Suppressor macrophage (primary cell): ENCODE measurements around the gene CAMSAP1.

ENCODE experiments used
- DNase-seq, 4 experiments: peaks; one replicate each; pipeline ENCODE4 v3.0.0-alpha.2; 2020 to 2022

The CAMSAP1 gene

DNA sequence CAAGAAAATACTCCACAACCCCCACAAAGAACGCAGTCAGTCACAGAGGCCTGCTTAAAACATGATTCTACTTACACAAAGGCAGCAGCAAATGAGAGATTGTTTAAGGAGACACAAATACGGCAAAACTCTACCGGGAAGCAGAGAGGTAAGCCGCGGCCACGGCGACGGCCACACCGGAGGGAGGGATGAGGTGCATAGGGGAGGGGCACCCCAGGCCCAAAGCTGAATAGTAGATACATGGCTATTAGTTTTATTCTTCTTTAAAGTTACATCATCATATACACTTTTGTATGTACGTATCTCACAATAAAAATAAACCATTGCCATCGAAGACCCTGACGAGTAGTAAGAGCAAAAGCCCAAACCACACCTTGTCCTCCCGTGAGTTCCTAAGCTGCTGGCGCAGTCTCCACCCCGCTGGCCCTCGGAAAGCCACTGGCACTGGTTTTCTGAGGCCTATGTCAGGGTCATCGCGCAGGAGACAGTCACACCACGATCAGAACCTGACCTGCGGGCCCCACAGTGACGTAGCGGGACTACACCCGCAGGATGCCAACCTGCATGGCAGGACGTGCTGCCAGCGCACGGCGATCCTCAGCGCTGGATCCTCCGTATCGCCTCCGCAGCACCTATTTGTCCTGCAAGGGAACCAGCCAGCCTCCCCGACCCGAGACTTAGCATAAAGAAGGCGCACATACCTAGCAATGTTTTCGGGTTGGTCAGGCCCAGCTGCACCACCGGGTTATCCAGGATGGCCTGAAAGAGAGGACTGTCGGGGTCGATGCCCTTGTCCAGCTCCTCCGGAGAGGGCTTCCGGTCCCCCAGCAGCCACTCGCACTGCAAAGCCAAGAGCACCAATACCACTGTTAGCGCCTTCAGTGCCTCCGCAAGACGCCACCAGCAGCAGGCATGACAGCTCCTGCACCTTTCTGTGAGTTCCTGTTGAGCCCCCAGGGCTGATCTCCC, 30.5 kb upstream of the CAMSAP1 start:
- no peak for DNase-seq

DNA sequence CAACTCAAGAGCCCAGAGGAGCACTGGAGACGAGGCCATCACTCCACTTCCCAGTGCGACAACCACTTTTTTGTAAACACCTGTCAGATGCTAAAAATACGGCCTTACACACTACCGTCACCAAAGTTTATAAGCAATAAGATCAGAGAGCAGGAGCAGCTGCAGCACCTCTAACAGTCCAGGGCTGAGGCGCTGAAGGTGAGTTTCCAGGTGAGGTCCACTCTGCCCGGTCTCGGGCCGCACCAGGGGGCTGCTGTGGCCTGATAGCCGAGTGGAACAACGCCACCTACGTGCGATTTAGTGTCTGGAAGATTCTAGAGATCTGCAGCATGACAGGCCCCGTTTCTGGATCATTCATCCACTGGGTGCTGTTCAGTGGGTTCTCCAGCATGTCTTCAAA, 25.8 kb upstream of the CAMSAP1 start:
- no peak for DNase-seq

DNA sequence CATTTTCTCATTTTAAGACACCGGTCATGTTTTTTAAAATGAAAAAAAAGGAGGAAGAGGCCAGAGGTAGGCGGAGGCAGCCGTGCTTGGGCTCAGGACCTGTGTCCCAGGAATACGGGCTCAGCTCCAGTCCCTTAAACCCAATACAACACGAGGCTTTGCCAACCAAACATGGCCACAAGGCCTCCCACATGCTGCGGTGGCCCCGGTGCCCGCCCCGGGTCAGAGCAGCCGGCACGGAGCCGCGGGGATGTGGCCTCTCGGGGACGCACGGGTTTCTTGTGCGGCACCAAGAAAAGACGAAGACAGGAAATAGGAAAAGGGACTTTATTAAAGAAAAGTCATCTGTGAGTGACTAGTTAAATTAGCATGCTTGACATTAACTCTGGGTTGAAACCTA, 25.3 kb upstream of the CAMSAP1 start:
- DNase-seq: no peak

DNA sequence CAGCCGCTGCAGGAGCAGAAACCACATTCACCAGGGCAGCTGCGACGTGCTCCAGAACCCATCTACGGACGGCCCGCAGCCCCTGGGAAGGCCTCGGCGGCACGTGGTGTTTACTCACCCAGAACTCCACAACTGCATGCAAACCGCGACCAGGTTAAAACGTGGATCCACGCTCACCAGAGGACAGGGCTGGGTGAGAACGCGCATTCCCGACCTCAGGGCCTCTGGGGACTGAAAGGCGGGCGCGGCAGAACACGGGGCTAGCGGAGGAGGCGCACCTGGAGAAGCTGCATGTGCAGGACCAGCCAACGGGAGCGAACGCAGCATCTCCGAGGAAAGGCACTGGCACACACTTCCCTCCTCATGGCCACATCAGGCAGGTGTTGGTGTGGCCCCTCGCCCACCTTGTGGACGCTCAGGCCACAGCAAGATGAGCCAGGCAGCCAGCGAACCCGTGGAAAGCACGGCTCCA, 24.0 kb upstream of the CAMSAP1 start:
- DNase-seq: no peak

DNA sequence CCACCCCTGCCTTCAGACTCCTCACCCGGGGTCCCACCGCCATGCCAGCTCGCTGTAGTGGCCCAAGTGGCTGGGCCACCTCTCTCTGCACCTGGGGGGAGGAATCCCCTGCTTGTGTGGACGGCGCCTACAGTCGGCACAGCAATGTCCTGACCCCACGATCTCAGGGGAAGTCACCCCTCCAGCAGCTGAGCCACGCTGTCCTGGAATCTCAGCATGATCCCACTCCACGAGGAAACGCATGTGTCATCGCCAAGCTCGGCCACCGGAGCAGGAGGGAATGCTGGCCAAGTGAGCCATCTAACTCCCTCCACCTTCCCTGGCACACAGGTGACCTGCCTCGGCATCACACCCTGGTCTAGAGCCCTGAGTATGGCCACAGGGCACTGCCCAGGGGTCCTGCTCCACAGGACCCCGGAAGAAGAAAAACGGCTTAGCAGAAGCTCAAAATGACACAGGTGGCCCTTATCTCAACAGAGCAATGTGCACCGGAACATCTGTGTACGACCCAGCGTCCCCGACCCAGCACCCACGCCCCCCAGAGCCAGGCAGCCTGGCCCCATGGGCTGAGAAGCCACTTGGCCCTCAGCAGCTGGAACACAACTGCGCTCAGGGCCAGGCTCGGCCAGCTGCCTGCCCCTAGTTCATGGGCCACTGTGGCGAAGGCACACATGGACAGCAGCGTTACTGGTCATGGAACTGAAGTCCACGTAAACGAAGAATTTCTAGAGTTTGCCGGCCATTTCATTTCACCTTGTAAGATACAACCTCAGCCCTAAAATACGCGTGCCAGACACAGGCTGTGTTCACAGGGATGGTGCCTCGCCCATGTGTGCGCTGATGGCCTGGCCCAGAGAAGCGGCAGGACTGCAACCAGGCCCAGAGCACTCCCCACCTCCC, 23.4 kb upstream of the CAMSAP1 start:
- DNase-seq: no peak

DNA sequence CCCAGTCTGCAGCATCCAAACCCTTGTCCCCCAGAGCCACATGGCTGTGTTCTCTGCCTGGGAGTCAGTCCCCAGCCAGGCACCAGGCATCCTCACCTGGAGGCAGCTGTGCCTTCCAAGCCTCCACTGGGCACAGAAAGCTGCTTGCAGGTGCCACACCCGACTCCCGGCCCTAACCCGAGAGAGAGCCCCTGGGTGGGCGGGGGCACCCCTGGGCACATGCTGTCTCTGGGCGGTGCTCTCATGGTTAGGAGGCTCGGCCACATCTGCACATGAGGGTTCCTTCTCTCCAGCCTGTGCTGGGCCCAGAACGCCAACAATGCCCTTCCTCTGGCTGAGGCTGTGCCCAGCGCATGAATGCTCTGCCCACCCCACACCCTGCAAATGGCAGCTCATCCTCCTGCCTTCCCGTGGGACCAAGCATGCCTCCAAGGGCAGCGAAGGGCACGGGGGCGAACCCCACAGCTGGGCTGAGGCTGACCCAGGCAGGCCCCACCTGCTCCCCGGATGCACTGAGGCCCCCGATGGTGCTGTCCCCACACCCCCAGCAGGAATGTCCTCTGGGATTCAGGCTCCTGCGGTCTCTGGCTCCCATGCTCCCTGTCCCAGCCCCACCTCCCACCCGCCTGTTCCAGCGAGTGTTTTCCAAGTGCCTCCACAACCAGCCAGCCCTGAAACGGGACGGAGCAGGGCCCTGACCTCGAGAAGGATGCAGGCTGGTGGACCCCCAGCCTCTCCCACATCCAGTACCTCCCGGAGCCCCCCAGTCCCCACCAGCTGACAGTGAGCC, 22.5 kb upstream of the CAMSAP1 start:
- no peak for DNase-seq

DNA sequence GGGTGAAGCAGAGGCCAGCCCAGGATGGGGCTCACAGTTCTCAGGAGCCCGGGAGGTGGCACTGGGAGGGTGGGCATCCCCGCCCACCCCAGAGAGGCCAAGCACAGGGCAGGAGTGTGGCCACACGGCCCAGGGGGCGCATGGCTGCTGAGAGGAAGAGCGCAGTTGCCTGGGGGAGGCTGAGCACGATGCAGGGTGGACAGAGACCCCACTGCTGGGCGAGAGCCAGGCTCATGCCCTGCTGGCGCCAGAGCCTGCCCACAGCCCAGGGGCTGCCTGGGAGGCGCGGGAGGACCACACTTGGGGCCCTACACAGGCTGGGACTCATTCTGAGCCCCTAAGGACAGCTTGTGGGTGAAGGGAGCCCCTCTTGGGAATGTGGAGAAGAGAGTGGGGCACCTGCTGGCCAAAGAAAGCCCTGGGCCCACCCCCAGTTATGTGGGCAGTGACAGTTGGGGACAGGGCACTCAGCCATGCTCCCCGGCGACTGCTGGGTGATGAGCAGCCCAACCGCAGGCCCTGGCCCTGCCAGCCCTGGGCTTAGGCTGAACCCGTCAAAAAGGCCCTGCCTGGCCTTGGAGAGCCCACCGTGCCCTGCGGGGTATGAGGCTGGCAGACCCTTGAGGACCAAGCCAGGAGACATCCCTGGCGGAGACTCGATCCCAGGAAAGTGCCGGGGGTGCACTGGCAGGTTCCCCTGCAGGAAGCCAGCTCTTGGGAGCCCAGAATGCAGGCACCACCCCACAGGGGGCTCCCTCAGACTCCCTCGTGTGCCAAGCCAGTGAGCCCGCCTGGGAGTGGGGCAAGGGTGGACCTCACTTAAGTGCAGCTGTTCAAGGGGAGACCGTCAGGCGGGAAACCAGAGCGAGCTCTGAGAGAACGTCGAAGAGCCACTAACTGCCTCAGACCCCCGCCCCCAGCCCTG, 21.6 kb upstream of the CAMSAP1 start:
- no peak for DNase-seq

DNA sequence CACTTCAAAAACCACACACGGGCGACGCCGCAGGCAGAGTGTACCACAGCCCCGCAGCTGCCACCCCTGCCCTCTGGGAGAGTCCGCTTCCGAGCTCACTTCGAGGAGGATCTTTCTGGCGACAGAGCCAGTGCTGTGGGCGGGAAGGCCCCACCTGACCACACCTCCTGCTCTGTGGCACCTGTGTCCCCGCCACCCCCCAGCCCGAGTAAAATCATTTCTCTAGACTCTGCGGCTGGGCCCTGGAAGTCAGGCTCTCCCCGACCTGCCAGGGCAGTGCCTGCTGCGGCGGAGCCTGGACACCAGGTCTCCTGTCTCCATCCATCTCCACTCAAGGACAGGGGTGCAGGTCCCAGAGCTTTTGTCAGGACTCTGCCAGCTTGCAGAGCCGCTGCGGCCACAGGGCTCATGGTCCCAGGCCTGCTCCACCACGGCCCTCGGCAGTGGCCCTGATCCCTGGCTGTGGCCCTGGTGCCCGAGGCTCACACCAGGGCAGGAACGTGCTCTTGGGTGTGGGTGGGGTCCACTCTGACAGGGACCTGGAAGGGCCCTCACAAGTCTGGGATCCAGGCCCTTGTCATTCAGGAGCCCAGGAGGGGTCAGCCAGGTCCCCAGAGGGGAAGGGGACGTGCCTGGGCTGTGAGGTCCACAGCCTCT, 20.9 kb upstream of the CAMSAP1 start:
- no peak for DNase-seq

DNA sequence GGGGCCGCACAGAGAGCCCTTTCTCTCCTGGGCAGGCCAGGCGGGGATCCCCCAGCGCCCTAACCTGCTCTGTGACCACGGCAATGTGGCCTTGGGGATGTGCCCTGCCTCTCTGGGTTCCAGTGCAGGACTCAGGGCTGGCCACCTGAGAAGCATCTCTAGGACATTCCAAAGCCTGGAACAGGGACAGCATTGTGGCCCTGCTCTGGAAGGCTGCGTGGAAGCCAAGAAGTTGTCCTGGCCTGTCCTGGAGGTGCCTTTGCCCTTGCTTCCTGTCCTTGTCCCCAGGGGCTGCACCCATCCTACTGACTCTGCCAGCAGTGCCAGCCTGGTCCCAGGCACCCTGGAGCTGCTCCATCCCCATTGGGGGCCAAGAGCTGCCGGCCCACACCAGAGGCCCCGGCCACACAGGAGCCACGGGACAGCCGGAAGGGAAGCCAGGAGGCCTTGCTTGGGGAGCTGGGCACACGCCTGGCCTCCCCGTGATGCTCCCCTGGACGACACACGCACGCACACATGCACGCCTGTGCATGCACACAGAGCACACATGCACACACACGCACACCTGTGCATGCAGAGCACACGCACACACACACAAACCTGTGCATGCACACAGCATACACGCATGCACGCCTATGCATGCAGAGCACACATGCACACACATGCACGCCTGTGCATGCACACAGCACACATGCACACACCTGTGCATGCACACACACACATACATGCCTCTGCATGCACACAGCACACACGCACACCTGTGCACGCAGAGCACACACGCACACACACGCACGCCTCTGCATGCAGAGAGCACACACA, 20.1 kb upstream of the CAMSAP1 start:
- DNase-seq: no peak

DNA sequence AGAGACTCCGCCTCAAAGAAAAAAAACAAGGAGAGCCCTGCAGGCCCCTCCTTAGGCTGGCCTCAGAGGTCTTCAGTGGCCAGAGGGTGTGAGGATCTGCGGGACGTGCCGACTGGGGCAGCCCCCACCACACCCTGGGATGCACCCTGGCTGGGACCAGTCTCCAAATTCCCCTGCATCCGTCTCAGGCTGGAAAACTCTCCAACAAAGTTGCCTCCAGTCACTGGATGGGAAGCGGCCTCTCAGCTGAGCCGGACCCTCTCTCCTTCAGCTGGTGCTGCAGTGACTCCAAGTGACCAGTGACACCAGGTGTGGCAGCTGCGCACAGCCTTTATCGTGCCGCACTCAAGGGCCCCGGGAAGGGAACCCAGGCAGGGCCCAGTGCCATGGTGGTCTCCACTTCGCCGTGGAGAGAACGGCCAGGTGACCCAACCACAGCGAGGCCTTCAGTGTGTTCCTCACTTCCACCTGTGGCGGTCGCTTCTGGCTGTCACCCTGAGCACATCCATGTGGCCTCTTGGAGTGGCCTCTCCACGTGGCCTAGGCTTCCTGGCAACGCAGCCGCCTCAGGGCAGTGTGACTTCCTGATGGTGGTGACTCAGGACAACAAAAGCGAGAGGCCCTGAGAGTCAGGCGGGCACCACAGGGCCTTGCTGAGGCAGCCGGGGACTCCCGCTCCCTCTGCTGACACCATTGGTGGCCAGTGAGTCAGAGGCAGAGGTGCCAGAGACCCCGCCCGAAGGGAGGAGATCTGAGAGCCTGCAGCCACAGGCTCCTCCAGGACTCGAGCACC, 19.3 kb upstream of the CAMSAP1 start:
- DNase-seq: peak; percentile 95 to 97 (median 96)

DNA sequence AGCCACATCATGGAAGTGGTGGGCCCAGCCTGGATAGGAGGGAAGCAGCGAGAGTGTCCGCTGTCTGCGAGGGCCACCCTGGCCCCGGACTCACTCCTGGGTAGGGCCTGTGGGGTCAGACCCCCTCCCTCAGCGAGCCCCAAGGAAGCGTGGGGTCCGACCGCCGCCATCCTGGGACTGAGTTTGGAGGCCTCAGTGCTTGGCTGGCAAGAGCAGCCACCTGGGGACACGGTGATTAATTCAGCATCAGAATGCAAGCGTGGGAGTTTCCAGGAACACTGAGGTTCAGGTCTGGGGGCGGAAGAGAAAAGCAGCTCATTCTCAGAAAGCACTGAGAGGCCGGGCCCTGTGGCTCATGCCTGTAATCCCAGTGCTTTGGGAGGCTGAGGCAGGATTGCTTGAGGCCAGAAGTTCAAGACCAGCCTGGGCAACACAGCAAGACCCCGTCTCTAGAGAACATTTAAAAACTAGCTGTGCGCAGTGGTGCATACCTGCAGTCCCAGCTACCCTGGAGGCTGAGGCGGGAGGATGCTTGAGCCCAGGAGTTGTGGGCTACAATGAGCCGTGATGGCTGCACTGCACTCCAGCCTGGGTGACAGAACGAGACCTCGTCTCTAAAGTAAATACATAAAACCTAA, 18.3 kb upstream of the CAMSAP1 start:
- DNase-seq: peak in 1 of 4 experiments; percentile 26

DNA sequence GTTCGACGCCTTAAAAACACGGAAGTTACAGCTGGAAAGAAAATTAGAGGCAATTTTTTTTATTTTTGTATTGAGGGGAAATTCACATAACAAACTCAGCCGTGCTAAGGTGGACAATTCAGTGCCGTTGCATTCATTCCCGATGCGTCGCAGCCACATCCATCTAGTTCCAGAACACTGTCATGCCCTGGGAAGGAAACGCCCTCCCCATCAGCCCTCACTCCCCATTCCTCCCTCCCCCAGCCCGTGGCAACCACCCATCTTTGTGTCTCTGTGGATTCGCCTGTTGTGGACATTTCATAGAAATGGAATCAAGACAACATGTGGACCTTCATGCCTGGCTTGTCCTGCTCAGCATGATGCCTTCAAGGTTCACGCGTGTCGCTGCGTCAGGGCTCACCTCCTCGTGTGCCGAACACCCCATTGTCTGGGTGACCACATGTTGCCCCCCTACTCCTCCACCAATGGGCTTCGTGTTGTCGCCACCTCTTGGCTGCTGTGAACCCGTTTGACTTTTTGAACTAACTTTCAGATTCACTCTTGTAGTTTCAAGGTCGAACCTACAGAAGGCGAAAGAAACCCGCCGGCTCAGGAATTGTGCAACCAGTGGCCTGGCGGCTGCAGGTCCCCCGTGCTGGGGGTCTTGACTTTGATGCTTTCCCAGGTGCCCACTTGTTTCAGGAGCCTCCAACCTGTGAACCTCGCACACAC, 17.4 kb upstream of the CAMSAP1 start:
- DNase-seq: no peak

DNA sequence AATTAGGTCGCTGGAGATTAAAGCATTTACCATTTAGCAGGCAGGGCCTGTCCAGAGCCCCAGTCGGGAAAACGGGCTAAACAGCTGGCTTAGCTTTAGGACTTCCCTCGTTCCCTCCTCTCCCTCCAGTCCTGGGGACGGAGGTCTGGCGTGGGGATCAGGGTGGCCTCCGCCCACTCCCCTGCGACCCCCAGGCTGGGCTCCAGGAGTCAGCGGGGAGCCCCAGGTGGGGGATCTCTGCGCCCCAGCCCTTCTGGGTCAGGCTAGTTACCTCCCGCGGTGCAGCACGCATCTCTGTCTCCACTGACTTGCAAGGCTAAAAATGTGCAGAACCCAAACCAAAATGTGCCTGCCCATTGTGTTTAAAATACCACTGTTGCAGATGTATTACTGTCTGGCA, 16.2 kb upstream of the CAMSAP1 start:
- DNase-seq: no peak

DNA sequence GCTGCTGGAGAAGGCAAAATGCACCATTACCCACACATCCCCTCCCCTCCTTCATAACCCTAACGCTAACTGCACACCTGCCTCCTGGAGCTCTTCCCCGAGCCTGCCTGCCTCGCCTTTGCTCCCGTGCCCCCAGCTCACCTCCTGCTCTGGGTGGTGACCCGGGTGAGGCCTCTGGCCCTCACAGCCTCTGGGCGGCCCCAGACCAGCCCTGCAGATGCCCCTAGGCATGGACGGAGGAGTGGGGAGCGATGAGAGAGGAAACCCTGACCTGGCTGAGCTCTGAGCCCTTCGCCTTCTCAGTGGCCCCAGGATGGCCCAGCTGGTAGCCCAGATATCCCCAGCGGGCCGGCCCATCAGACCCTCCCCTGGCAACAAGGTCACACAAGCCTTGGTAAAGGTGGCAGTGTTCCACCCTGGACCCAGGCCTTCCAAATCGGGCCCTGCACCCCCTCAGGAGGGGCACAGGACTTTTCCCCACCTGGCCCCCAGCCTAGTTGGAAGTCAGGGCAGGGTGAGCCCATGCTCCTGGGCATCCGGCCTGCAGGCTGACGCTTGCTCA, 14.5 kb upstream of the CAMSAP1 start:
- DNase-seq: no peak

DNA sequence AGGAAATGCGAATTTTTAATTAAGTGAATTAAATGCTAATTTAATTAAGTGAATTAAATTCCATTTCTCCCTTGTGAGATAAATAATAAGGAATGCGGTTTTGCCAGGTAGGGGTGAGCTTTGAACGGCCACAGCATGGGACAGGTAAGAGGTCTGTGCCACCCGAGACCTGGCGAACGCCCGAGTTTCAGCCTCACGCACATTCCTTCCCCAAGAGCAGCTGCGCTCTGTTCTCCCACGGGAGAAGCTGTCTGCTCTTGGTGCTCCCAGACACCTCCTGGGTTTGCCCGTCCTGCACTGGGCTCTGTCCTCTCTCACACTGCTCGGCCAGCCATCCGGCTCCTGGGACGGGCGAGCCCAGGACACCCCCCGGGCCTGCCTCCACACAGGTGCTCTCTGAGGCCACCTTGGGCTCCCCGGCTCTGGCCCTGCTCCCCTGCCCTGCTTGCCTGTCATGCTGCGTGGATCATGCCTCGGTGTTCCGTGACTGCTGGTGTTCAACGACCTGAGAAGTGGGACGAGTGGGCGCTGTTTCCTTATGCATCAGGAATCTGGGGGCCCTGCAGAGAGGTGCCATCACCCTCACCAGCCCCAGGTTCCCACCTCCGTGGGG, 13.7 kb upstream of the CAMSAP1 start:
- DNase-seq: no peak

DNA sequence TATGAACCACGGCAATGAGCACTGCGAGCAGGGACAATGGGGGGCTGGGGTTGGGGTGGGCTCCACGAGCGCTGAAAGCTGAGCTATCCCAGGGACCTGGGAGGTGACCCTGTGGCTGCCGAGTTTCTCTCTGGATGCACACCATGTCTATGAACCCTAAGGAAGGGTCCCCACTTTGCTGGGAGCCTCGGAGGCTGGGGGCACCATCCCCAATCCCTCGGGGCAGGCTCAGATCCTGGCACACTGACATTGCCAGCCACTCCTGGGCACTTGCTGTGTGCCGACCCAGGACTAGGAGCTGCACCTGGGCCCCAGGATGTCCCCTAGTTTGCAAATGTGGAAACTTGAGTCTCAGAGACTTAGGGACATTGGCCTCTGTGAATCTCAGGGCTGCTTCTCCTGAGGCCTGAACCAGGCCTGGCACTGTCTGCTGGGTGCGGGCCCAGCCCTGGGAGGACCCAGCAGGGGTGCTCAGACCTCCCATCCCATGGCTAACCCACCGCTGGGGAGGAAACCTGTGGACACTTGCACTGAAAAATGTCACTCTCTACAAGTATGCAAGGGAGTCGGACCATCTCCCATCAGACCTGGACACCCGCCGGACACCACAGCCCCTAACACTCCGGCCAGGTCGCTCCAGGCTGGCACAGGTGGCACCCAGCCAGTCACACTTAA, 13.0 kb upstream of the CAMSAP1 start:
- DNase-seq: no peak
